WTC11 (cell line): Measurements from ENCODE around the gene LGALS7. TPM values are rescaled to one million over a fixed set of nuclear protein-coding genes. Genes with fewer than 3 reads are reported as not detected.

ENCODE experiments used
- ATAC-seq: fragments of 200-7000 bp; cut with Tn5 transposase; 2 replicates; pipeline ENCODE4 v1.10.0; 2021; ENCODE audit warnings: mild to moderate bottlenecking, moderate library complexity
- CTCF ChIA-PET: fragments of 300-600 bp; sonication (Branson Sonifier 250); formaldehyde crosslinking; loops from one replicate; lab custom pipeline; 2021; ENCODE audit warnings: antibody characterized with exemption; lab: Charles Lee
- POLR2A ChIA-PET: fragments of 350-600 bp; sonication (Branson Sonifier 250); formaldehyde crosslinking; loops from one replicate; lab custom pipeline; 2021; ENCODE audit warnings: antibody characterized with exemption; lab: Charles Lee
- DNase-seq: peaks from one replicate; pipeline ENCODE4 v3.0.0; 2021; ENCODE audit warnings: low spot score
- H3K27ac Mint-ChIP-seq: 2 replicates; pipeline ENCODE4 v1.8.0; 2021; ENCODE audit warnings: mixed read lengths
- H3K27me3 Mint-ChIP-seq: 2 replicates; pipeline ENCODE4 v1.8.0; 2021; ENCODE audit warnings: low read depth, mild to moderate bottlenecking, moderate library complexity, mixed read lengths
- H3K36me3 Mint-ChIP-seq: 2 replicates; pipeline ENCODE4 v1.8.0; 2021; ENCODE audit warnings: mixed read lengths
- H3K4me1 Mint-ChIP-seq: 2 replicates; pipeline ENCODE4 v1.8.0; 2022; ENCODE audit warnings: mixed read lengths
- H3K4me3 Mint-ChIP-seq: 2 replicates; pipeline ENCODE4 v1.8.0; 2021; ENCODE audit warnings: mild to moderate bottlenecking, moderate library complexity, mixed read lengths
- H3K9me3 Mint-ChIP-seq: 2 replicates; pipeline ENCODE4 v1.8.0; 2021; ENCODE audit warnings: mixed read lengths
- CREM ChIP-seq: sonication (generic); formaldehyde crosslinking; IDR thresholded peaks from 2 replicates; pipeline ENCODE4 v1.8.1; 2022; ENCODE audit warnings: mild to moderate bottlenecking, missing genetic modification reagents, moderate library complexity
- CTCF ChIP-seq: fragments of 200-600 bp; IDR thresholded peaks from 2 replicates; pipeline ENCODE4 v1.8.0; 2022; ENCODE audit warnings: antibody characterized with exemption
- E2F4 ChIP-seq: sonication (generic); formaldehyde crosslinking; IDR thresholded peaks from 2 replicates; pipeline ENCODE4 v1.8.1; 2022; ENCODE audit warnings: low read depth, mild to moderate bottlenecking, moderate library complexity, missing genetic modification reagents, borderline replicate concordance
- GTF2I ChIP-seq: fragments of 250-450 bp; sonication (Bioruptor Pico); conservative IDR thresholded peaks from 2 replicates; pipeline ENCODE4 v1.4.0; 2021; ENCODE audit warnings: mild to moderate bottlenecking
- JUN ChIP-seq: sonication (generic); formaldehyde crosslinking; IDR thresholded peaks from 2 replicates; pipeline ENCODE4 v1.8.0; 2023; ENCODE audit warnings: mild to moderate bottlenecking, missing genetic modification reagents
- RORB ChIP-seq: fragments of 250-450 bp; sonication (Bioruptor Pico); IDR thresholded peaks from 2 replicates; pipeline ENCODE4 v1.9.0; 2021; ENCODE audit warnings: mild to moderate bottlenecking
- SMAD4 ChIP-seq: sonication (generic); formaldehyde crosslinking; IDR thresholded peaks from 2 replicates; pipeline ENCODE4 v1.8.0; 2022; ENCODE audit warnings: mild to moderate bottlenecking, missing genetic modification reagents
- SP1 ChIP-seq: sonication (generic); formaldehyde crosslinking; conservative IDR thresholded peaks from 2 replicates; pipeline ENCODE4 v1.8.1; 2022; ENCODE audit warnings: missing genetic modification reagents
- TEAD1 ChIP-seq: sonication (generic); formaldehyde crosslinking; IDR thresholded peaks from 2 replicates; pipeline ENCODE4 v1.8.0; 2022; ENCODE audit warnings: mild to moderate bottlenecking, missing genetic modification reagents
- ZNF263 ChIP-seq: sonication (generic); formaldehyde crosslinking; IDR thresholded peaks from 2 replicates; pipeline ENCODE4 v1.8.1; 2022; ENCODE audit warnings: low read depth, mild to moderate bottlenecking, moderate library complexity, missing genetic modification reagents
- ZNF396 ChIP-seq: fragments of 250-450 bp; sonication (Bioruptor Pico); IDR thresholded peaks from 2 replicates; pipeline ENCODE4 v1.8.0; 2021; ENCODE audit warnings: mild to moderate bottlenecking, moderate library complexity, borderline replicate concordance
- ZNF423 ChIP-seq: fragments of 250-450 bp; sonication (Bioruptor Pico); IDR thresholded peaks from 2 replicates; pipeline ENCODE4 v2.1.2; 2022; ENCODE audit warnings: mild to moderate bottlenecking, moderate library complexity
- ZNF512 ChIP-seq: sonication (generic); formaldehyde crosslinking; IDR thresholded peaks from 2 replicates; pipeline ENCODE4 v1.8.1; 2022; ENCODE audit warnings: missing genetic modification reagents, borderline replicate concordance
- total RNA-seq: library from RNA; stranded (reverse); gene quantifications from 3 replicates; pipeline ENCODE4 v1.2.3, GENCODE V29; 2021
- TF ChIP-seq, protein P1 (sequence below): fragments of 250-450 bp; sonication (Bioruptor Pico); IDR thresholded peaks from 2 replicates; pipeline ENCODE4 v2.1.2; 2022; ENCODE audit warnings: mild to moderate bottlenecking, moderate library complexity
- TF ChIP-seq, protein P2 (sequence below): sonication (generic); formaldehyde crosslinking; IDR thresholded peaks from 2 replicates; pipeline ENCODE4 v1.8.0; 2022; ENCODE audit warnings: mild to moderate bottlenecking, missing genetic modification reagents
- TF ChIP-seq, protein P3 (sequence below): sonication (generic); formaldehyde crosslinking; IDR thresholded peaks from 2 replicates; pipeline ENCODE4 v1.8.1; 2022; ENCODE audit warnings: low read depth, missing genetic modification reagents, borderline replicate concordance
- TF ChIP-seq, protein P4 (sequence below): fragments of 250-450 bp; sonication (Bioruptor Pico); IDR thresholded peaks from 2 replicates; pipeline ENCODE4 v1.9.0; 2021; ENCODE audit warnings: mild to moderate bottlenecking, borderline replicate concordance
- TF ChIP-seq, protein P5 (sequence below): fragments of 250-450 bp; sonication (Bioruptor Pico); IDR thresholded peaks from 2 replicates; pipeline ENCODE4 v1.9.0; 2021; ENCODE audit warnings: mild to moderate bottlenecking
- TF ChIP-seq, protein P6 (sequence below): fragments of 250-450 bp; sonication (Bioruptor Pico); IDR thresholded peaks from 2 replicates; pipeline ENCODE4 v1.9.0; 2021; ENCODE audit warnings: moderate library complexity, mild to moderate bottlenecking, inconsistent platforms, borderline replicate concordance

The LGALS7 gene
- total RNA-seq, 1 experiment from 2014 or later: 2.3 TPM

- CTCF ChIA-PET: no interaction called here
- POLR2A ChIA-PET: no interaction called here
- Mint-ChIP-seq H3K4me1 (peaks cover 6% of the 10 kb centered on the region), H3K36me3 (peaks cover 39% of the 10 kb centered on the region), H3K4me3 (no peak overlapping the region)
- no peak for ATAC-seq
- TF ChIP-seq, protein P1, sequence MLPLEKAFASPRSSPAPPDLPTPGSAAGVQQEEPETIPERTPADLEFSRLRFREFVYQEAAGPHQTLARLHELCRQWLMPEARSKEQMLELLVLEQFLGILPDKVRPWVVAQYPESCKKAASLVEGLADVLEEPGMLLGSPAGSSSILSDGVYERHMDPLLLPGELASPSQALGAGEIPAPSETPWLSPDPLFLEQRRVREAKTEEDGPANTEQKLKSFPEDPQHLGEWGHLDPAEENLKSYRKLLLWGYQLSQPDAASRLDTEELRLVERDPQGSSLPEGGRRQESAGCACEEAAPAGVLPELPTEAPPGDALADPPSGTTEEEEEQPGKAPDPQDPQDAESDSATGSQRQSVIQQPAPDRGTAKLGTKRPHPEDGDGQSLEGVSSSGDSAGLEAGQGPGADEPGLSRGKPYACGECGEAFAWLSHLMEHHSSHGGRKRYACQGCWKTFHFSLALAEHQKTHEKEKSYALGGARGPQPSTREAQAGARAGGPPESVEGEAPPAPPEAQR: no peak
- TF ChIP-seq, protein P2, sequence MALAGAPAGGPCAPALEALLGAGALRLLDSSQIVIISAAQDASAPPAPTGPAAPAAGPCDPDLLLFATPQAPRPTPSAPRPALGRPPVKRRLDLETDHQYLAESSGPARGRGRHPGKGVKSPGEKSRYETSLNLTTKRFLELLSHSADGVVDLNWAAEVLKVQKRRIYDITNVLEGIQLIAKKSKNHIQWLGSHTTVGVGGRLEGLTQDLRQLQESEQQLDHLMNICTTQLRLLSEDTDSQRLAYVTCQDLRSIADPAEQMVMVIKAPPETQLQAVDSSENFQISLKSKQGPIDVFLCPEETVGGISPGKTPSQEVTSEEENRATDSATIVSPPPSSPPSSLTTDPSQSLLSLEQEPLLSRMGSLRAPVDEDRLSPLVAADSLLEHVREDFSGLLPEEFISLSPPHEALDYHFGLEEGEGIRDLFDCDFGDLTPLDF: no peak
- TF ChIP-seq TEAD1 (CRISPR knock-in tag): no peak
- TF ChIP-seq JUN (CRISPR knock-in tag): no peak
- TF ChIP-seq E2F4 (CRISPR knock-in tag): no peak
- TF ChIP-seq ZNF396 (CRISPR knock-in tag): no peak
- TF ChIP-seq, protein P3, sequence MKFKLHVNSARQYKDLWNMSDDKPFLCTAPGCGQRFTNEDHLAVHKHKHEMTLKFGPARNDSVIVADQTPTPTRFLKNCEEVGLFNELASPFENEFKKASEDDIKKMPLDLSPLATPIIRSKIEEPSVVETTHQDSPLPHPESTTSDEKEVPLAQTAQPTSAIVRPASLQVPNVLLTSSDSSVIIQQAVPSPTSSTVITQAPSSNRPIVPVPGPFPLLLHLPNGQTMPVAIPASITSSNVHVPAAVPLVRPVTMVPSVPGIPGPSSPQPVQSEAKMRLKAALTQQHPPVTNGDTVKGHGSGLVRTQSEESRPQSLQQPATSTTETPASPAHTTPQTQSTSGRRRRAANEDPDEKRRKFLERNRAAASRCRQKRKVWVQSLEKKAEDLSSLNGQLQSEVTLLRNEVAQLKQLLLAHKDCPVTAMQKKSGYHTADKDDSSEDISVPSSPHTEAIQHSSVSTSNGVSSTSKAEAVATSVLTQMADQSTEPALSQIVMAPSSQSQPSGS (CRISPR knock-in tag): no peak
- TF ChIP-seq ZNF263 (CRISPR knock-in tag): no peak
- no peak for TF ChIP-seq GTF2I
- TF ChIP-seq ZNF423 (CRISPR knock-in tag): no peak
- TF ChIP-seq, protein P4, sequence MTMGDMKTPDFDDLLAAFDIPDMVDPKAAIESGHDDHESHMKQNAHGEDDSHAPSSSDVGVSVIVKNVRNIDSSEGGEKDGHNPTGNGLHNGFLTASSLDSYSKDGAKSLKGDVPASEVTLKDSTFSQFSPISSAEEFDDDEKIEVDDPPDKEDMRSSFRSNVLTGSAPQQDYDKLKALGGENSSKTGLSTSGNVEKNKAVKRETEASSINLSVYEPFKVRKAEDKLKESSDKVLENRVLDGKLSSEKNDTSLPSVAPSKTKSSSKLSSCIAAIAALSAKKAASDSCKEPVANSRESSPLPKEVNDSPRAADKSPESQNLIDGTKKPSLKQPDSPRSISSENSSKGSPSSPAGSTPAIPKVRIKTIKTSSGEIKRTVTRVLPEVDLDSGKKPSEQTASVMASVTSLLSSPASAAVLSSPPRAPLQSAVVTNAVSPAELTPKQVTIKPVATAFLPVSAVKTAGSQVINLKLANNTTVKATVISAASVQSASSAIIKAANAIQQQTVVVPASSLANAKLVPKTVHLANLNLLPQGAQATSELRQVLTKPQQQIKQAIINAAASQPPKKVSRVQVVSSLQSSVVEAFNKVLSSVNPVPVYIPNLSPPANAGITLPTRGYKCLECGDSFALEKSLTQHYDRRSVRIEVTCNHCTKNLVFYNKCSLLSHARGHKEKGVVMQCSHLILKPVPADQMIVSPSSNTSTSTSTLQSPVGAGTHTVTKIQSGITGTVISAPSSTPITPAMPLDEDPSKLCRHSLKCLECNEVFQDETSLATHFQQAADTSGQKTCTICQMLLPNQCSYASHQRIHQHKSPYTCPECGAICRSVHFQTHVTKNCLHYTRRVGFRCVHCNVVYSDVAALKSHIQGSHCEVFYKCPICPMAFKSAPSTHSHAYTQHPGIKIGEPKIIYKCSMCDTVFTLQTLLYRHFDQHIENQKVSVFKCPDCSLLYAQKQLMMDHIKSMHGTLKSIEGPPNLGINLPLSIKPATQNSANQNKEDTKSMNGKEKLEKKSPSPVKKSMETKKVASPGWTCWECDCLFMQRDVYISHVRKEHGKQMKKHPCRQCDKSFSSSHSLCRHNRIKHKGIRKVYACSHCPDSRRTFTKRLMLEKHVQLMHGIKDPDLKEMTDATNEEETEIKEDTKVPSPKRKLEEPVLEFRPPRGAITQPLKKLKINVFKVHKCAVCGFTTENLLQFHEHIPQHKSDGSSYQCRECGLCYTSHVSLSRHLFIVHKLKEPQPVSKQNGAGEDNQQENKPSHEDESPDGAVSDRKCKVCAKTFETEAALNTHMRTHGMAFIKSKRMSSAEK (CRISPR knock-in tag): no peak
- no peak for TF ChIP-seq RORB (CRISPR knock-in tag)
- TF ChIP-seq ZNF512 (CRISPR knock-in tag): no peak
- no peak for TF ChIP-seq SP1
- TF ChIP-seq SMAD4 (CRISPR knock-in tag): no peak
- TF ChIP-seq, protein P5, sequence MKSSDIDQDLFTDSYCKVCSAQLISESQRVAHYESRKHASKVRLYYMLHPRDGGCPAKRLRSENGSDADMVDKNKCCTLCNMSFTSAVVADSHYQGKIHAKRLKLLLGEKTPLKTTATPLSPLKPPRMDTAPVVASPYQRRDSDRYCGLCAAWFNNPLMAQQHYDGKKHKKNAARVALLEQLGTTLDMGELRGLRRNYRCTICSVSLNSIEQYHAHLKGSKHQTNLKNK (CRISPR knock-in tag): no peak
- no peak for TF ChIP-seq CTCF
- TF ChIP-seq, protein P6, sequence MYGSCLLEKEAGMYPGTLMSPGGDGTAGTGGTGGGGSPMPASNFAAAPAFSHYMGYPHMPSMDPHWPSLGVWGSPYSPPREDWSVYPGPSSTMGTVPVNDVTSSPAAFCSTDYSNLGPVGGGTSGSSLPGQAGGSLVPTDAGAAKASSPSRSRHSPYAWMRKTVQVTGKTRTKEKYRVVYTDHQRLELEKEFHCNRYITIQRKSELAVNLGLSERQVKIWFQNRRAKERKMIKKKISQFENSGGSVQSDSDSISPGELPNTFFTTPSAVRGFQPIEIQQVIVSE (CRISPR knock-in tag): no peak
- no peak for TF ChIP-seq CREM (CRISPR knock-in tag)
- TF ChIP-seq, all 79 proteins: peak for 0
- peaks cover 4% of the 10 kb centered on the region; the same call in 1 of the 2 replicates for H3K27me3 Mint-ChIP-seq
- no peak for DNase-seq
- H3K27ac Mint-ChIP-seq: no peak overlapping the region
- peaks cover 8% of the 10 kb centered on the region for H3K9me3 Mint-ChIP-seq
These were observed 42.9 kb upstream of the LGALS7 start for GRCh38 chr19:38816131-38816750.
